Measurements from ENCODE around the gene PNLIPRP1. TPM values are rescaled to one million over a fixed set of nuclear protein-coding genes. Genes with fewer than 3 reads are reported as not detected.

PNLIPRP1 gene
- total and polyA plus RNA-seq, 11 donors = 0.08 to 1.5 (median 0.53) TPM; not detected in 6

GRCh38 chr10:116612107-116612769, 21.5 kb downstream of the PNLIPRP1 start:
- Histone ChIP-seq H3K9me3 (peaks cover 0 to 3% (median 0%) of the 10 kb centered on the region in 12 donors), H3K27me3 (peaks cover 0 to 22% (median 4%) of the 10 kb centered on the region in 9 donors), H3K27ac (no peak overlapping the region), H3K4me1 (peaks cover 0 to 7% (median 0%) of the 10 kb centered on the region in 12 donors), H3K4me3 (no peak overlapping the region), H3K36me3 (no peaks in the 10 kb centered on the region)
- DNase-seq (no peak), ATAC-seq (no peak)
- intact Hi-C loops (cut with DNase I) = no loop called here
- WGBS, 4 donors = 89 to 91% (median 90%) methylated on average over 8 of the region's 8 CpGs
- TF ChIP-seq CTCF (IDR thresholded peaks at IDR 0.05) (no peak), POLR2A (IDR thresholded peaks at IDR 0.05) (no peak)

GRCh38 chr10:116613471-116613870, 22.7 kb downstream of the PNLIPRP1 start:
- H3K4me3 ChIP-seq = no peak overlapping the region
- peaks cover 0 to 3% (median 0%) of the 10 kb centered on the region in 12 donors for H3K9me3 ChIP-seq
- intact Hi-C loops (cut with DNase I) = no loop called here
- no peak for TF ChIP-seq POLR2A (IDR thresholded peaks at IDR 0.05)
- TF ChIP-seq CTCF (IDR thresholded peaks at IDR 0.05) = no peak
- no peak overlapping the region for H3K27ac ChIP-seq
- H3K27me3 ChIP-seq = peaks cover 0 to 22% (median 4%) of the 10 kb centered on the region in 9 donors
- 74 to 89% (median 83%) methylated on average over 2 of the region's 2 CpGs for WGBS, 4 donors
- H3K4me1 ChIP-seq = peaks cover 0 to 7% (median 0%) of the 10 kb centered on the region in 12 donors
- no peaks in the 10 kb centered on the region for H3K36me3 ChIP-seq
- no peak for ATAC-seq
- no peak for DNase-seq

GRCh38 chr10:116614796-116615195, 24.0 kb downstream of the PNLIPRP1 start:
- no peak for ATAC-seq
- peaks cover 0 to 12% (median 0%) of the 10 kb centered on the region in 9 donors for H3K27me3 ChIP-seq
- no peaks in the 10 kb centered on the region for H3K36me3 ChIP-seq
- no peak overlapping the region for H3K4me3 ChIP-seq
- intact Hi-C loops (cut with DNase I) = no loop called here
- no peak overlapping the region for H3K27ac ChIP-seq
- peaks cover 0 to 3% (median 0%) of the 10 kb centered on the region in 12 donors for H3K9me3 ChIP-seq
- H3K4me1 ChIP-seq = peaks cover 0 to 1% (median 0%) of the 10 kb centered on the region in 12 donors
- no peak for TF ChIP-seq POLR2A (IDR thresholded peaks at IDR 0.05)
- DNase-seq = no peak
- WGBS, 4 donors = 35 to 50% (median 45%) methylated on average over 2 of the region's 2 CpGs

GRCh38 chr10:116615199-116615776, 24.5 kb downstream of the PNLIPRP1 start:
- TF ChIP-seq CTCF (IDR thresholded peaks at IDR 0.05) (no peak), POLR2A (IDR thresholded peaks at IDR 0.05) (no peak)
- H3K4me1 ChIP-seq = no peaks in the 10 kb centered on the region
- H3K27ac ChIP-seq = no peak overlapping the region
- ATAC-seq (no peak), DNase-seq (no peak)
- peaks cover 0 to 3% (median 0%) of the 10 kb centered on the region in 12 donors for H3K9me3 ChIP-seq
- peaks cover 0 to 9% (median 0%) of the 10 kb centered on the region in 9 donors for H3K27me3 ChIP-seq
- no peaks in the 10 kb centered on the region for H3K36me3 ChIP-seq
- no peak overlapping the region for H3K4me3 ChIP-seq
- intact Hi-C loops (cut with DNase I) = no loop called here
- WGBS, 4 donors = 86 to 93% (median 89%) methylated on average over 3 of the region's 3 CpGs
